ENCODE measurements around the gene FGF5.

Gene FGF5, protein sequence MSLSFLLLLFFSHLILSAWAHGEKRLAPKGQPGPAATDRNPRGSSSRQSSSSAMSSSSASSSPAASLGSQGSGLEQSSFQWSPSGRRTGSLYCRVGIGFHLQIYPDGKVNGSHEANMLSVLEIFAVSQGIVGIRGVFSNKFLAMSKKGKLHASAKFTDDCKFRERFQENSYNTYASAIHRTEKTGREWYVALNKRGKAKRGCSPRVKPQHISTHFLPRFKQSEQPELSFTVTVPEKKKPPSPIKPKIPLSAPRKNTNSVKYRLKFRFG
- long read RNA-seq: 0 reads

DNA sequence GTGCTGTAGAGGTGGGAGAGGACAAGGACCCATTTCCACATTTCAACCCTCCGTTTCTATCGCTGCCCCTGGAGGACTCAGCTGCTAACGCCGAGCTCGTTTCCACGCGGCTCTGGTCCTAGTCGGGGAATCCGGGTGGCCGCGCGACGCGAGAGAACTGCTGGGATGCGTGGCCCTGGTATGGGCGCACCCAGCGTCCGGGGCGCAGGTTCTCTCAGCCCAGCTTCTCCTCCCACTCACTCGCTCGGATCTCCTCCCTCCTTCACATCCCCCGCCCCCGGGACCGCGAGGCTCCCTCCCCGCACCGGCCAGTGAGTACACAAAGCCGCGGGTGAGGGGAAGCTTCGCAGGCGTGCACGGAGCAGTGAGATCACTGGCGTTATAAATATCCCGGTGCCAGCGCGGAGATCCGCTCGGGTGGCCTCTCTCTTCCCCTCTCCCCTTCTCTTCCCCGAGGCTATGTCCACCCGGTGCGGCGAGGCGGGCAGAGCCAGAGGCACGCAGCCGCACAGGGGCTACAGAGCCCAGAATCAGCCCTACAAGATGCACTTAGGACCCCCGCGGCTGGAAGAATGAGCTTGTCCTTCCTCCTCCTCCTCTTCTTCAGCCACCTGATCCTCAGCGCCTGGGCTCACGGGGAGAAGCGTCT lies at the start of gene FGF5:
TSS of gene FGF5 (plus strand) at position 412 of the 649 bp plus-strand sequence. CDS start at position 573, 161 bp downstream.
- peak; percentile 1 to 36 for DNase-seq (ENCODE audit: low read depth in 1 of 2, low spot score in 1 of 2)
- Histone ChIP-seq H3K4me3 (replicated peaks; ENCODE audit: insufficient read depth, low read length) (peak within 1 kb of the TSS; percentile 31), H3K27ac (replicated peaks) (no peak within 1 kb of the TSS), H3K27me3 (ENCODE audit: insufficient read depth, poor library complexity, severe bottlenecking) (peaks cover 46% of the 10 kb centered on the region)
- TF ChIP-seq REST (IDR thresholded peaks at IDR 0.05; ENCODE audit: insufficient replicate concordance, low read depth) (no peak), GABPA (IDR thresholded peaks at IDR 0.05; ENCODE audit: low read depth) (no peak), POLR2AphosphoS5 (IDR thresholded peaks at IDR 0.05; ENCODE audit: low read depth) (no peak), SPI1 (IDR thresholded peaks at IDR 0.05; ENCODE audit: borderline replicate concordance, low read depth) (no peak)
- TF ChIP-seq, protein P1, sequence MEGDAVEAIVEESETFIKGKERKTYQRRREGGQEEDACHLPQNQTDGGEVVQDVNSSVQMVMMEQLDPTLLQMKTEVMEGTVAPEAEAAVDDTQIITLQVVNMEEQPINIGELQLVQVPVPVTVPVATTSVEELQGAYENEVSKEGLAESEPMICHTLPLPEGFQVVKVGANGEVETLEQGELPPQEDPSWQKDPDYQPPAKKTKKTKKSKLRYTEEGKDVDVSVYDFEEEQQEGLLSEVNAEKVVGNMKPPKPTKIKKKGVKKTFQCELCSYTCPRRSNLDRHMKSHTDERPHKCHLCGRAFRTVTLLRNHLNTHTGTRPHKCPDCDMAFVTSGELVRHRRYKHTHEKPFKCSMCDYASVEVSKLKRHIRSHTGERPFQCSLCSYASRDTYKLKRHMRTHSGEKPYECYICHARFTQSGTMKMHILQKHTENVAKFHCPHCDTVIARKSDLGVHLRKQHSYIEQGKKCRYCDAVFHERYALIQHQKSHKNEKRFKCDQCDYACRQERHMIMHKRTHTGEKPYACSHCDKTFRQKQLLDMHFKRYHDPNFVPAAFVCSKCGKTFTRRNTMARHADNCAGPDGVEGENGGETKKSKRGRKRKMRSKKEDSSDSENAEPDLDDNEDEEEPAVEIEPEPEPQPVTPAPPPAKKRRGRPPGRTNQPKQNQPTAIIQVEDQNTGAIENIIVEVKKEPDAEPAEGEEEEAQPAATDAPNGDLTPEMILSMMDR (IDR thresholded peaks at IDR 0.05; ENCODE audit: insufficient read depth, low read length): no peak

GRCh38 chr4:80219301-80220025 lies 47.0 kb upstream of the FGF5 start:
- TF ChIP-seq POLR2AphosphoS5 (IDR thresholded peaks at IDR 0.05; ENCODE audit: low read depth): no peak
- TF ChIP-seq GABPA (IDR thresholded peaks at IDR 0.05; ENCODE audit: low read depth): no peak
- TF ChIP-seq REST (IDR thresholded peaks at IDR 0.05; ENCODE audit: insufficient replicate concordance, low read depth): no peak
- no peak for TF ChIP-seq SPI1 (IDR thresholded peaks at IDR 0.05; ENCODE audit: borderline replicate concordance, low read depth)
- TF ChIP-seq, protein P1 (IDR thresholded peaks at IDR 0.05; ENCODE audit: insufficient read depth, low read length): no peak
- Histone ChIP-seq H3K27me3 (ENCODE audit: insufficient read depth, poor library complexity, severe bottlenecking) (peaks cover 6% of the 10 kb centered on the region), H3K27ac (replicated peaks) (no peak overlapping the region), H3K4me3 (replicated peaks; ENCODE audit: insufficient read depth, low read length) (no peak overlapping the region)
- DNase-seq (ENCODE audit: low read depth in 1 of 2, low spot score in 1 of 2): no peak

DNA sequence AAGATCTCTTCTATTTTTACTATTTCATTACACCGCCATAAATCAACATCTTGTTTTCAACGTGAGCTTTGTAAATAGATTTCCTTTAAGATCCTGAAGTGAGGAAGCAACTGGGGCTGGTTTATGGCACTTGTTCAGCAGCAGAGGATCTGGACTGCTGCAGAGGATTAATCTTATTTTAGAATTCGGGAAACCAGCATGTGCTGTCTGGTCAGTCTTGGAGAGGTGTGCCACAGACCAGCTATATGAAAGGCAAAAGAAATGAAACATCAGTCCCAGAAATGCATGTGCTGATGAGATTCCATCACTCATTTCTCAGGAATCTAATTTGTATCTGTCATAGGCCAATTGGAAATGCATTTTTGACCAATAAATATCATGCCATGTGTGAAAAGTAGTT lies 45.8 kb upstream of the FGF5 start:
- peaks cover 8% of the 10 kb centered on the region for H3K27me3 ChIP-seq (ENCODE audit: insufficient read depth, poor library complexity, severe bottlenecking)
- no peak overlapping the region for H3K4me3 ChIP-seq (replicated peaks; ENCODE audit: insufficient read depth, low read length)
- no peak overlapping the region for H3K27ac ChIP-seq (replicated peaks)
- DNase-seq (ENCODE audit: low read depth in 1 of 2, low spot score in 1 of 2): no peak
- TF ChIP-seq POLR2AphosphoS5 (IDR thresholded peaks at IDR 0.05; ENCODE audit: low read depth) (no peak), SPI1 (IDR thresholded peaks at IDR 0.05; ENCODE audit: borderline replicate concordance, low read depth) (no peak), REST (IDR thresholded peaks at IDR 0.05; ENCODE audit: insufficient replicate concordance, low read depth) (no peak), GABPA (IDR thresholded peaks at IDR 0.05; ENCODE audit: low read depth) (no peak)
- TF ChIP-seq, protein P1 (IDR thresholded peaks at IDR 0.05; ENCODE audit: insufficient read depth, low read length): no peak
